K562 treated with DMSO at 1 percent for 12 hours (cell line): Measurements from ENCODE around the gene S1PR5. TPM values are rescaled to one million over a fixed set of nuclear protein-coding genes. Genes with fewer than 3 reads are reported as not detected.

ENCODE experiments used
- total RNA-seq: library from RNA; unstranded; fragments of 300-600 nt; gene quantifications from 2 replicates; pipeline ENCODE4 v1.2.3, GENCODE V29; 2022; ENCODE audit not compliant: insufficient read depth

Gene S1PR5
- not detected in 2 replicates for total RNA-seq

GRCh38 chr19:10517361-10517759, at the start of gene S1PR5:
Gene S1PR5, minus strand, starts transcription at chr19:10517447. Its CDS starts 2,436 bp downstream, at chr19:10515011.

GRCh38 chr19:10565567-10566407, 48.5 kb upstream of the S1PR5 start, which contains the start of gene KRI1:
Gene KRI1, minus strand, starts transcription at chr19:10566010. Its CDS starts 11 bp downstream, at chr19:10565999.

GRCh38 chr19:10543420-10544241, 26.4 kb upstream of the S1PR5 start, which contains the start of gene ATG4D:
Gene ATG4D, plus strand, starts transcription at chr19:10543904. Its CDS starts 187 bp downstream, at chr19:10544091.

GRCh38 chr19:10503002-10503789, 14.1 kb downstream of the S1PR5 start, which contains the start of gene KEAP1:
Gene KEAP1, minus strand, starts transcription at chr19:10503356. Its CDS starts 3,323 bp downstream, at chr19:10500033.

Other genes with a start within 250 kb of the S1PR5 start
- 50.8 and 121 TPM in 2 replicates for gene ICAM1, start 246.3 kb downstream of the S1PR5 start, total RNA-seq
- 78.4 and 98.9 TPM in 2 replicates for gene ICAM4, start 230.5 kb downstream of the S1PR5 start, total RNA-seq
- 16.8 and 26.7 TPM in 2 replicates for gene ICAM5, start 227.5 kb downstream of the S1PR5 start, total RNA-seq
- 6.0 and 8.0 TPM in 2 replicates for gene ZGLP1, start 207.6 kb downstream of the S1PR5 start, total RNA-seq
- 27.1 and 43.9 TPM in 2 replicates for gene FDX2, start 201.4 kb downstream of the S1PR5 start, total RNA-seq
- gene RAVER1, start 183.9 kb downstream of the S1PR5 start, total RNA-seq = 32.1 and 76.4 TPM in 2 replicates
- gene ICAM3, start 177.8 kb downstream of the S1PR5 start, total RNA-seq = 7.0 and 10.9 TPM in 2 replicates
- 115 and 173 TPM in 2 replicates for gene TYK2, start 136.9 kb downstream of the S1PR5 start, total RNA-seq
- gene CDC37, start 113.9 kb downstream of the S1PR5 start, total RNA-seq = 197 and 242 TPM in 2 replicates
- gene PDE4A, start 96.9 kb downstream of the S1PR5 start, total RNA-seq = 7.6 and 19.3 TPM in 2 replicates
- gene KEAP1, start 14.1 kb downstream of the S1PR5 start, total RNA-seq = 55.0 and 67.1 TPM in 2 replicates
- gene ATG4D, start 26.5 kb upstream of the S1PR5 start, total RNA-seq = 56.4 and 82.6 TPM in 2 replicates
- gene KRI1, start 48.6 kb upstream of the S1PR5 start, total RNA-seq = 26.6 and 38.1 TPM in 2 replicates
- gene CDKN2D, start 51.5 kb upstream of the S1PR5 start, total RNA-seq = 35.4 and 42.7 TPM in 2 replicates
- not detected in 2 replicates for gene AP1M2, start 69.9 kb upstream of the S1PR5 start, total RNA-seq
- 25.9 and 39.9 TPM in 2 replicates for gene SLC44A2, start 108.1 kb upstream of the S1PR5 start, total RNA-seq
- gene ILF3, start 136.9 kb upstream of the S1PR5 start, total RNA-seq = 107 and 235 TPM in 2 replicates
- 11.5 and 18.7 TPM in 2 replicates for gene QTRT1, start 184.0 kb upstream of the S1PR5 start, total RNA-seq
- gene DNM2, start 200.6 kb upstream of the S1PR5 start, total RNA-seq = 138 and 240 TPM in 2 replicates